ENCODE measurements around the gene NUCKS1.

GRCh38 chr1:205672395-205672889, 77.5 kb downstream of the NUCKS1 start:
- no peak for TF ChIP-seq POLR2AphosphoS5 (IDR thresholded peaks at IDR 0.05; ENCODE audit: low read depth, low read length)
- no peak for TF ChIP-seq REST (IDR thresholded peaks at IDR 0.05; ENCODE audit: insufficient read depth in 1 of 2, low read depth in 2 of 2, low read length in 2 of 2)

Data from PFSK-1 (cell line).